Measurements from ENCODE around the gene PHF2. TPM values are rescaled to one million over a fixed set of nuclear protein-coding genes. Genes with fewer than 3 reads are reported as not detected.

PHF2 gene
- 22.9 TPM for total RNA-seq (ENCODE audit: unreplicated experiment)
- long read RNA-seq, partial matches to known transcripts = 2 of 2 reads
- long read RNA-seq, other reads (novel, unspliced or antisense) = 0 of 2 reads

DNA sequence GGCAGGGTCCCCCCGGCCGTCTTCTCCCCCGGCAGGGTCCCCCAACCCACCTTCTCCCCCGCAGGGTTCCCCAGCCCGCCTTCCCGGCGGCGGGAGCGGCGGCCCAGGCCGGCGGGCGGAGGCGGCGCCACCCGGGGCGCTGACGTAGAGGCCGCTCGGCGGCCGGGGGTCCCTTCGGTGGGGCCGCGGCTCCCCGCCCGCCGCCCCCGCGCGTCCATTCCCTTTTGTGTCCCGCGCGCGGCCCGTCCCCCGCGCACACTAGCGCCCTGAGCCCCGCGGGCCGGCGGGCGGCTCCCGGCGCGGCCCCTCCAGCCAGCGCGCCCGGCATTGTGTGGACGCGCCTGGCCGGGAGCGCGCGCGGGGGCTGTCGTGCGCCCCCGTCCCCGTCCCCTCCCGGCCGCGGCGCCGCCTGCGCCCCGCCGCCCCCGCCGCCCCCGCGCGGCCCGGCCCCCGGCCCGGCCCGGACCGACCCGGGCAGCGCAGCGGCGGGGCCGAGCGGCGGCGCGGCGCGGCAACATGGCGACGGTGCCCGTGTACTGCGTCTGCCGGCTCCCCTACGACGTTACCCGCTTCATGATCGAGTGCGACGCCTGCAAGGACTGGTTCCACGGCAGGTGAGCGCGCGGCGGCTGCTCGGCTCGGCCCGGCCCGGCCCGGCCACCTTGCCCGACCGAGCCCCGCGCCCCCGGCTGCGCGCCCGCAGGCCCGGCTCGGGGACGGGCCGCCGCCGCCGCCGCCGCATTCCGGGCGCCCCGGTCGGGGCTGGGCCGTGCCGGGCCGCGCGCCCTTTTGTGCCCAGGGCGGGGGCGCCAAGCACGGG, at the start of gene PHF2:
PHF2 (plus strand) TSS at position 327 of the 820 bp plus-strand sequence; CDS start at position 517, 190 bp downstream.
- peaks cover 14% of the 10 kb centered on the region for H3K4me1 Mint-ChIP-seq (ENCODE audit: low read depth, unreplicated experiment)
- H3K27ac Mint-ChIP-seq (ENCODE audit: unreplicated experiment) = peak within 1 kb of the TSS; percentile 74
- H3K27me3 Mint-ChIP-seq (ENCODE audit: unreplicated experiment) = peaks cover 3% of the 10 kb centered on the region
- no peaks in the 10 kb centered on the region for H3K36me3 Mint-ChIP-seq (ENCODE audit: unreplicated experiment)
- DNase-seq = no peak
- peaks cover 8% of the 10 kb centered on the region for H3K9me3 Mint-ChIP-seq (ENCODE audit: unreplicated experiment)
- TF ChIP-seq, protein P1, sequence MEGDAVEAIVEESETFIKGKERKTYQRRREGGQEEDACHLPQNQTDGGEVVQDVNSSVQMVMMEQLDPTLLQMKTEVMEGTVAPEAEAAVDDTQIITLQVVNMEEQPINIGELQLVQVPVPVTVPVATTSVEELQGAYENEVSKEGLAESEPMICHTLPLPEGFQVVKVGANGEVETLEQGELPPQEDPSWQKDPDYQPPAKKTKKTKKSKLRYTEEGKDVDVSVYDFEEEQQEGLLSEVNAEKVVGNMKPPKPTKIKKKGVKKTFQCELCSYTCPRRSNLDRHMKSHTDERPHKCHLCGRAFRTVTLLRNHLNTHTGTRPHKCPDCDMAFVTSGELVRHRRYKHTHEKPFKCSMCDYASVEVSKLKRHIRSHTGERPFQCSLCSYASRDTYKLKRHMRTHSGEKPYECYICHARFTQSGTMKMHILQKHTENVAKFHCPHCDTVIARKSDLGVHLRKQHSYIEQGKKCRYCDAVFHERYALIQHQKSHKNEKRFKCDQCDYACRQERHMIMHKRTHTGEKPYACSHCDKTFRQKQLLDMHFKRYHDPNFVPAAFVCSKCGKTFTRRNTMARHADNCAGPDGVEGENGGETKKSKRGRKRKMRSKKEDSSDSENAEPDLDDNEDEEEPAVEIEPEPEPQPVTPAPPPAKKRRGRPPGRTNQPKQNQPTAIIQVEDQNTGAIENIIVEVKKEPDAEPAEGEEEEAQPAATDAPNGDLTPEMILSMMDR (IDR thresholded peaks at IDR 0.05; ENCODE audit: partially characterized antibody, unreplicated experiment) = no peak
- H3K4me3 Mint-ChIP-seq (ENCODE audit: unreplicated experiment) = peak within 1 kb of the TSS; percentile 91

DNA sequence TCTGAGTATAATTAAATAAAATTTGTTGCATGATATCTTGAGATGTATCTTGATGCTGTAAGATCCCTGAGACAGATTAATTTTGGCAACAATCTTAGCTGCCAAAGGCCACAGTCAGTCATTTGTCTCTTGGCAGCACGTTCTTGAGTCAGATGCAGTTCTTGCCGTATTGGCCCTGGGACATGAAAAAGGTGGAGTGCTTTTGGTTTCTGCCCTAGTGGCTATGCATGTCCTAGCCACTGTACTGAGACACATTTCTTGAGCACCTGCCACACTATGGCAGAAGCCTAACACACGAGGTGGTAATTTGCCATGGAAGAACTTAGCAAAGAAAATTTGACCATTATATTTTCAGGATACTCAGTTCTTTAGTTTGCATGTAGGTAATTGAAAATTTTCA, 45.0 kb upstream of the PHF2 start:
- H3K4me3 Mint-ChIP-seq (ENCODE audit: unreplicated experiment) = no peak overlapping the region
- H3K9me3 Mint-ChIP-seq (ENCODE audit: unreplicated experiment) = peaks cover 5% of the 10 kb centered on the region
- H3K27me3 Mint-ChIP-seq (ENCODE audit: unreplicated experiment) = peaks cover 8% of the 10 kb centered on the region
- peaks cover 26% of the 10 kb centered on the region for H3K4me1 Mint-ChIP-seq (ENCODE audit: low read depth, unreplicated experiment)
- no peak for DNase-seq
- peaks cover 3% of the 10 kb centered on the region for H3K36me3 Mint-ChIP-seq (ENCODE audit: unreplicated experiment)
- TF ChIP-seq, protein P1 (IDR thresholded peaks at IDR 0.05; ENCODE audit: partially characterized antibody, unreplicated experiment) = no peak
- H3K27ac Mint-ChIP-seq (ENCODE audit: unreplicated experiment) = no peak overlapping the region

DNA sequence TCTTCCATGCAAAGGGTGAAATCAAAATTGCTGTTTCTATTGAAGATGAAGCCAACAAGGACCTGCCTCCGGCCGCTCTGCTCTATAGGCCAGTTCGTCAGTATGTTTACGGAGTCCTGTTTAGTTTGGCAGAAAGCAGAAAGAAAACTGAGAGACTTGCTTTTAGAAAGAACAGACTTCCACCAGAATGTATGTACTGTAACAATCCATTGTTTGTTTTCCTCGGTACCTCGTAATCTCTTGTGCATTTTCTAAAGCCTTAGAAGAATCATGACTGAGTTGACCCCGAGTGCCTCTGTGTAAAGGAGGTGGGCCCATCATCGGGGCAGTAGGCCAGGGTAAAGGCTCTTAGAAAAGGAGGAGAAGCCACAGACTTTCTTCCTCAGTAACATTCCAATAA, 44.2 kb upstream of the PHF2 start:
- TF ChIP-seq, protein P1 (IDR thresholded peaks at IDR 0.05; ENCODE audit: partially characterized antibody, unreplicated experiment) = no peak
- DNase-seq = no peak
- Mint-ChIP-seq H3K9me3 (ENCODE audit: unreplicated experiment) (peaks cover 8% of the 10 kb centered on the region), H3K27me3 (ENCODE audit: unreplicated experiment) (peaks cover 8% of the 10 kb centered on the region), H3K36me3 (ENCODE audit: unreplicated experiment) (peaks cover 3% of the 10 kb centered on the region), H3K4me1 (ENCODE audit: low read depth, unreplicated experiment) (peaks cover 27% of the 10 kb centered on the region), H3K27ac (ENCODE audit: unreplicated experiment) (no peak overlapping the region), H3K4me3 (ENCODE audit: unreplicated experiment) (no peak overlapping the region)

DNA sequence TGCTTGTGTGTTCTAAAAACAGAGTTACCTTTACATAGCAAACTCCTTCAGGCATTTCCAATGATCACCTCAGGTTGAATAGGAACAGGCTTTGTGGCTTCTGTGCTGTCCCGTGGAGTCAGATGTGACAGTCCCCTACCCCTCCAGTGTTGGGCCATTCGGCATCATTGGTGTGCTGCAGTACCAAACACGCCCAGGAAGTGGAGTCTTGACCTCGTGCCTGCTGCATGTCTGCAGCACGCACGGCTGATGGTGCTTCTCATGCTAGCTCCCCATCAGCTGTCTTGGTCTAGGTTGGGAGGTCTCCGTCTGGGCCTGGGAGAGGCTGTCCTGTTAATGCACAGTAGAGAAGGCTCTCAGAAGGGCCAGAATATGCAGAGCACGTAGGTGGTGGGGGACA, 42.5 kb upstream of the PHF2 start:
- Mint-ChIP-seq H3K27me3 (ENCODE audit: unreplicated experiment) (peaks cover 8% of the 10 kb centered on the region), H3K4me1 (ENCODE audit: low read depth, unreplicated experiment) (peaks cover 23% of the 10 kb centered on the region), H3K9me3 (ENCODE audit: unreplicated experiment) (peaks cover 8% of the 10 kb centered on the region), H3K27ac (ENCODE audit: unreplicated experiment) (no peak overlapping the region), H3K4me3 (ENCODE audit: unreplicated experiment) (no peak overlapping the region), H3K36me3 (ENCODE audit: unreplicated experiment) (peaks cover 3% of the 10 kb centered on the region)
- TF ChIP-seq, protein P1 (IDR thresholded peaks at IDR 0.05; ENCODE audit: partially characterized antibody, unreplicated experiment) = no peak
- no peak for DNase-seq

DNA sequence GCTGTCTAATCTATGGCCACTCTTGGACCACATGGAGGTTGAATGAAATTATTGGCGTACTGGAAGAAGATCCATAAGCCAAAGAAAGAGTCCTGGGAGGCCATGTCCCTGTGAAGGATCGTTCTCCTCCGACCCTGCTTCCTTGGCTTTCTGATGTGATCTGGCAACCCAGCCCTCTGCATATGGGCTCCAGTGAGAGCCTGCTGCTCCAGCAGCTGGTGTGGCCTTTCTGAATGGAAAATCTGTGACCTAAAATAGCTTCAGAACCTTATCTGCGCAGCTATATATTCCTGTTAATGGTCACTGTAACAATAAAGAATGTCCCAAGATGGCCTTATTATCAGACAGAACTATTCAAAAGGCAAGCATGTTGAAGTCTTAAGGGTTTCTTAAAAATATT, 40.2 kb upstream of the PHF2 start:
- Mint-ChIP-seq H3K36me3 (ENCODE audit: unreplicated experiment) (peaks cover 3% of the 10 kb centered on the region), H3K9me3 (ENCODE audit: unreplicated experiment) (peaks cover 8% of the 10 kb centered on the region), H3K4me1 (ENCODE audit: low read depth, unreplicated experiment) (peaks cover 26% of the 10 kb centered on the region), H3K4me3 (ENCODE audit: unreplicated experiment) (peak overlapping the region; percentile 39), H3K27ac (ENCODE audit: unreplicated experiment) (peak overlapping the region; percentile 84), H3K27me3 (ENCODE audit: unreplicated experiment) (peaks cover 11% of the 10 kb centered on the region)
- DNase-seq = peak; percentile 63
- TF ChIP-seq, protein P1 (IDR thresholded peaks at IDR 0.05; ENCODE audit: partially characterized antibody, unreplicated experiment) = no peak
